Stomach smooth muscle (tissue), 2 donors: Measurements from ENCODE around the gene DAB1.

ENCODE experiments used
- H3K27ac ChIP-seq: one replicate; pipeline ENCODE4 v1.7.0; 2013; ENCODE audit warnings: mild to moderate bottlenecking, low read length, inconsistent platforms
- H3K27me3 ChIP-seq, 2 donors: one replicate each; pipeline ENCODE4 v1.7.0; 2013; ENCODE audit warnings: low read length in 2 of 2; ENCODE audit not compliant: insufficient read depth in 2 of 2, control insufficient read depth in 1 of 2
- H3K36me3 ChIP-seq, 2 donors: one replicate each; pipeline ENCODE4 v1.7.0; 2013; ENCODE audit warnings: low read length in 2 of 2; ENCODE audit not compliant: control insufficient read depth in 2 of 2, insufficient read depth in 2 of 2
- H3K4me1 ChIP-seq: one replicate; pipeline ENCODE4 v1.7.0; 2013; ENCODE audit warnings: low read length; ENCODE audit not compliant: control insufficient read depth, insufficient read depth
- H3K4me3 ChIP-seq, 2 donors: one replicate each; pipeline ENCODE4 v1.7.0; 2013; ENCODE audit warnings: low read length in 2 of 2
- H3K9ac ChIP-seq, 2 donors: one replicate each; pipeline ENCODE4 v1.7.0; 2013; ENCODE audit warnings: low read length in 2 of 2, mild to moderate bottlenecking in 1 of 2
- H3K9me3 ChIP-seq, 2 donors: one replicate each; pipeline ENCODE4 v1.7.0; 2013; ENCODE audit warnings: low read length in 2 of 2; ENCODE audit not compliant: control insufficient read depth in 2 of 2
- donor health status: healthy.
- donor health status: Pancreatic carcinoma.

DAB1 gene

GRCh38 chr1:57423656-57424211 lies at the start of gene DAB1:
DAB1 (minus strand) TSS chr1:57424060; CDS start chr1:57291030, 133,030 bp downstream.
- no peaks in the 10 kb centered on the region for H3K36me3 ChIP-seq
- peak within 1 kb of the TSS; percentile 13 to 21 for H3K9ac ChIP-seq
- H3K4me1 ChIP-seq, result peaks cover 8% of the 10 kb centered on the region
- H3K27ac ChIP-seq, result peak within 1 kb of the TSS; percentile 55
- H3K9me3 ChIP-seq, result no peaks in the 10 kb centered on the region
- H3K27me3 ChIP-seq, result peaks cover 0 to 4% of the 10 kb centered on the region in 2 donors
- H3K4me3 ChIP-seq, result peak within 1 kb of the TSS; percentile 76 to 77

- Histone ChIP-seq H3K36me3 (no peaks in the 10 kb centered on the region), H3K4me3 (no peak overlapping the region), H3K9ac (no peak overlapping the region), H3K9me3 (no peaks in the 10 kb centered on the region), H3K4me1 (no peaks in the 10 kb centered on the region), H3K27ac (no peak overlapping the region), H3K27me3 (no peaks in the 10 kb centered on the region)
Measured at GRCh38 chr1:57473448-57473847, 49.6 kb upstream of the DAB1 start.

GRCh38 chr1:57471995-57472394 lies 48.1 kb upstream of the DAB1 start:
- no peaks in the 10 kb centered on the region for H3K4me1 ChIP-seq
- H3K27me3 ChIP-seq, result no peaks in the 10 kb centered on the region
- H3K9me3 ChIP-seq, result no peaks in the 10 kb centered on the region
- no peak overlapping the region for H3K27ac ChIP-seq
- H3K36me3 ChIP-seq, result no peaks in the 10 kb centered on the region
- no peak overlapping the region for H3K9ac ChIP-seq
- H3K4me3 ChIP-seq, result no peak overlapping the region

GRCh38 chr1:57470036-57470435 lies 46.2 kb upstream of the DAB1 start:
- H3K4me3 ChIP-seq, result no peak overlapping the region
- H3K4me1 ChIP-seq, result no peaks in the 10 kb centered on the region
- no peak overlapping the region for H3K27ac ChIP-seq
- no peaks in the 10 kb centered on the region for H3K9me3 ChIP-seq
- no peaks in the 10 kb centered on the region for H3K27me3 ChIP-seq
- H3K36me3 ChIP-seq, result no peaks in the 10 kb centered on the region
- H3K9ac ChIP-seq, result no peak overlapping the region

- Histone ChIP-seq H3K9ac (no peak overlapping the region), H3K27me3 (peaks cover 0 to 3% of the 10 kb centered on the region in 2 donors), H3K4me3 (no peak overlapping the region), H3K9me3 (no peaks in the 10 kb centered on the region), H3K4me1 (no peaks in the 10 kb centered on the region), H3K27ac (no peak overlapping the region), H3K36me3 (no peaks in the 10 kb centered on the region)
Measured at GRCh38 chr1:57468641-57469523, 45.0 kb upstream of the DAB1 start.

GRCh38 chr1:57467830-57468229 lies 44.0 kb upstream of the DAB1 start:
- Histone ChIP-seq H3K9ac (no peak overlapping the region), H3K9me3 (no peaks in the 10 kb centered on the region), H3K4me1 (no peaks in the 10 kb centered on the region), H3K27ac (no peak overlapping the region), H3K4me3 (no peak overlapping the region), H3K27me3 (peaks cover 0 to 3% of the 10 kb centered on the region in 2 donors), H3K36me3 (no peaks in the 10 kb centered on the region)

GRCh38 chr1:57464756-57465155 lies 40.9 kb upstream of the DAB1 start:
- Histone ChIP-seq H3K27me3 (peaks cover 0 to 3% of the 10 kb centered on the region in 2 donors), H3K27ac (no peak overlapping the region), H3K9ac (no peak overlapping the region), H3K36me3 (no peaks in the 10 kb centered on the region), H3K9me3 (no peaks in the 10 kb centered on the region), H3K4me3 (no peak overlapping the region), H3K4me1 (no peaks in the 10 kb centered on the region)

GRCh38 chr1:57463343-57463742 lies 39.5 kb upstream of the DAB1 start:
- Histone ChIP-seq H3K27me3 (peaks cover 0 to 3% of the 10 kb centered on the region in 2 donors), H3K36me3 (no peaks in the 10 kb centered on the region), H3K4me3 (no peak overlapping the region), H3K4me1 (no peaks in the 10 kb centered on the region), H3K9ac (no peak overlapping the region), H3K27ac (no peak overlapping the region), H3K9me3 (no peaks in the 10 kb centered on the region)

- Histone ChIP-seq H3K9ac (no peak overlapping the region), H3K4me3 (no peak overlapping the region), H3K27ac (no peak overlapping the region), H3K36me3 (no peaks in the 10 kb centered on the region), H3K9me3 (no peaks in the 10 kb centered on the region), H3K4me1 (no peaks in the 10 kb centered on the region), H3K27me3 (peaks cover 0 to 3% of the 10 kb centered on the region in 2 donors)
Measured at GRCh38 chr1:57461405-57461804, 37.5 kb upstream of the DAB1 start.

GRCh38 chr1:57451516-57451915 lies 27.7 kb upstream of the DAB1 start:
- Histone ChIP-seq H3K9ac (no peak overlapping the region), H3K9me3 (no peaks in the 10 kb centered on the region), H3K27me3 (no peaks in the 10 kb centered on the region), H3K36me3 (no peaks in the 10 kb centered on the region), H3K4me3 (no peak overlapping the region), H3K4me1 (no peaks in the 10 kb centered on the region), H3K27ac (no peak overlapping the region)

- H3K4me3 ChIP-seq, result no peak overlapping the region
- H3K27me3 ChIP-seq, result no peaks in the 10 kb centered on the region
- H3K9ac ChIP-seq, result no peak overlapping the region
- no peaks in the 10 kb centered on the region for H3K9me3 ChIP-seq
- no peaks in the 10 kb centered on the region for H3K36me3 ChIP-seq
- H3K4me1 ChIP-seq, result no peaks in the 10 kb centered on the region
- H3K27ac ChIP-seq, result no peak overlapping the region
Measured at GRCh38 chr1:57450981-57451380, 27.1 kb upstream of the DAB1 start.
